ENCODE measurements around the gene MINK1. TPM values are rescaled to one million over a fixed set of nuclear protein-coding genes. Genes with fewer than 3 reads are reported as not detected.

The MINK1 gene
- total and polyA plus RNA-seq, 2 donors from 2014 or later = 21.2 to 118 TPM

DNA sequence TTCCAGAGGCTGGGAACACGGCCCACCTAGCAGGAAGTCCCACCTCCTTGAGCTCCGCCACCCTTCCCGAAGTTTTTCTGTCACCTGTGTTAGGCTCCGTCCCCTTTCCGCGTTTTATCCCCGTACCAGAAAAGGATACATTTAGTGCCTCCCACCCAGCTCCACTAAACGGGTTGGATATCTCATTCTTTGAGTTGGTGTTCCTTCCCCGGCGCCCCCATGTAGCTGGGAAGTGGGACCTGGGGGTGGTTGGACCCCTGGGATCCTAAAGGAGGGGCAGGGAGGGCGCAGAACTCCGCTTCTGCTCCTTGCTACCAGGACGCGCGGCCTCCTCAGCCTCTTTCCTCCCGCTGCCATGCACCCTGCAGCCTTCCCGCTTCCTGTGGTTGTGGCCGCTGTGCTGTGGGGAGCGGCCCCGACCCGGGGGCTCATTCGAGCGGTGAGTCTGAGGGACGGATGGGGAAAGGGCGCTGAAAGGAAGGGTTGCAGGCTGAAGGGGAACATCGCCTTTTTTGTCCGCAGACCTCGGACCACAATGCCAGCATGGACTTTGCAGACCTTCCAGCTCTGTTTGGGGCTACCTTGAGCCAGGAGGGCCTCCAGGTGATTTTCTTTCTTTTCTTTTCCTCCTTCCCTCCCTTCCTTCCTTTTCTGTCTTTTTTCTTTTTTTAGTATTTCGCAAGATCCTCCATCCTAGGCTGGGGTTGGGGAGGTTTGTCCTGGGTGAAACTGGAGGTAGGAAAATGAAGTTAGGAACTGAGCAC, 107.6 kb downstream of the MINK1 start:
- intact Hi-C loops (cut with DNase I) = no loop called here
- H3K4me3 ChIP-seq (ENCODE audit: low read length in 3 of 3) = peak overlapping the region; percentile 68 to 95 (median 84)
- H3K27ac ChIP-seq (ENCODE audit: low read depth in 2 of 2, low read length in 2 of 2) = peak overlapping the region; percentile 86 to 87
- H3K27me3 ChIP-seq (ENCODE audit: control insufficient read depth, insufficient read depth, low read length) = no peaks in the 10 kb centered on the region
- peaks cover 2 to 36% (median 22%) of the 10 kb centered on the region in 3 donors for H3K36me3 ChIP-seq (ENCODE audit: control insufficient read depth in 2 of 3, insufficient read depth in 3 of 3, low read length in 3 of 3)
- peaks cover 5 to 37% (median 18%) of the 10 kb centered on the region in 3 donors for H3K4me1 ChIP-seq (ENCODE audit: control insufficient read depth in 2 of 3, insufficient read depth in 2 of 3, low read depth in 1 of 3, low read length in 3 of 3)
- FAIRE-seq (no peak), DNase-seq (peak in 2 of 5 donors; percentile 60 to 90)
- peak overlapping the region; percentile 34 to 87 (median 68) for H3K9ac ChIP-seq (ENCODE audit: low read length in 3 of 3)
- H3K9me3 ChIP-seq (ENCODE audit: control insufficient read depth in 2 of 3, insufficient read depth in 1 of 3, low read length in 3 of 3) = no peaks in the 10 kb centered on the region
- TF ChIP-seq, protein P1, sequence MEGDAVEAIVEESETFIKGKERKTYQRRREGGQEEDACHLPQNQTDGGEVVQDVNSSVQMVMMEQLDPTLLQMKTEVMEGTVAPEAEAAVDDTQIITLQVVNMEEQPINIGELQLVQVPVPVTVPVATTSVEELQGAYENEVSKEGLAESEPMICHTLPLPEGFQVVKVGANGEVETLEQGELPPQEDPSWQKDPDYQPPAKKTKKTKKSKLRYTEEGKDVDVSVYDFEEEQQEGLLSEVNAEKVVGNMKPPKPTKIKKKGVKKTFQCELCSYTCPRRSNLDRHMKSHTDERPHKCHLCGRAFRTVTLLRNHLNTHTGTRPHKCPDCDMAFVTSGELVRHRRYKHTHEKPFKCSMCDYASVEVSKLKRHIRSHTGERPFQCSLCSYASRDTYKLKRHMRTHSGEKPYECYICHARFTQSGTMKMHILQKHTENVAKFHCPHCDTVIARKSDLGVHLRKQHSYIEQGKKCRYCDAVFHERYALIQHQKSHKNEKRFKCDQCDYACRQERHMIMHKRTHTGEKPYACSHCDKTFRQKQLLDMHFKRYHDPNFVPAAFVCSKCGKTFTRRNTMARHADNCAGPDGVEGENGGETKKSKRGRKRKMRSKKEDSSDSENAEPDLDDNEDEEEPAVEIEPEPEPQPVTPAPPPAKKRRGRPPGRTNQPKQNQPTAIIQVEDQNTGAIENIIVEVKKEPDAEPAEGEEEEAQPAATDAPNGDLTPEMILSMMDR (IDR thresholded peaks at IDR 0.05; ENCODE audit: borderline replicate concordance, extremely low read depth, insufficient read depth) = no peak

DNA sequence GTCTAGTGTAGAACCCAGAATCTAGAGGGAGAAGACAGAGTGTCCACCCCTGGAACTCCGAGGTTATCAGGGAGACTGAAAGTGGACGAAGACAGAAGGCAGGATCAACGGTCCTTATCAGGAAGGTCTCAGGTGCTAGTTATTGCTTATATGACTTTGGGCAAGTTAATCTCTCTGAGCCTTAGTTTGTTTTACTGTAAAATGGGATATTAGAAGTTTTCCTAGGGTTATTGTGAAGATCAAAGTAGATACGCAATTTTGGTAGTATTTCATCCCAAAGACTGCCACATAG, 108.1 kb downstream of the MINK1 start:
- Histone ChIP-seq H3K27me3 (ENCODE audit: control insufficient read depth, insufficient read depth, low read length) (no peaks in the 10 kb centered on the region), H3K9ac (ENCODE audit: low read length in 3 of 3) (peak overlapping the region; percentile 34 to 87 (median 68)), H3K9me3 (ENCODE audit: control insufficient read depth in 2 of 3, insufficient read depth in 1 of 3, low read length in 3 of 3) (no peaks in the 10 kb centered on the region), H3K4me3 (ENCODE audit: low read length in 3 of 3) (peak overlapping the region; percentile 68 to 95 (median 84)), H3K36me3 (ENCODE audit: control insufficient read depth in 2 of 3, insufficient read depth in 3 of 3, low read length in 3 of 3) (peaks cover 4 to 39% (median 24%) of the 10 kb centered on the region in 3 donors), H3K27ac (ENCODE audit: low read depth in 2 of 2, low read length in 2 of 2) (no peak overlapping the region), H3K4me1 (ENCODE audit: control insufficient read depth in 2 of 3, insufficient read depth in 2 of 3, low read depth in 1 of 3, low read length in 3 of 3) (peaks cover 5 to 39% (median 20%) of the 10 kb centered on the region in 3 donors)
- intact Hi-C loops (cut with DNase I) = no loop called here
- TF ChIP-seq, protein P1 (IDR thresholded peaks at IDR 0.05; ENCODE audit: borderline replicate concordance, extremely low read depth, insufficient read depth) = no peak
- no peak for FAIRE-seq
- DNase-seq = no peak

DNA sequence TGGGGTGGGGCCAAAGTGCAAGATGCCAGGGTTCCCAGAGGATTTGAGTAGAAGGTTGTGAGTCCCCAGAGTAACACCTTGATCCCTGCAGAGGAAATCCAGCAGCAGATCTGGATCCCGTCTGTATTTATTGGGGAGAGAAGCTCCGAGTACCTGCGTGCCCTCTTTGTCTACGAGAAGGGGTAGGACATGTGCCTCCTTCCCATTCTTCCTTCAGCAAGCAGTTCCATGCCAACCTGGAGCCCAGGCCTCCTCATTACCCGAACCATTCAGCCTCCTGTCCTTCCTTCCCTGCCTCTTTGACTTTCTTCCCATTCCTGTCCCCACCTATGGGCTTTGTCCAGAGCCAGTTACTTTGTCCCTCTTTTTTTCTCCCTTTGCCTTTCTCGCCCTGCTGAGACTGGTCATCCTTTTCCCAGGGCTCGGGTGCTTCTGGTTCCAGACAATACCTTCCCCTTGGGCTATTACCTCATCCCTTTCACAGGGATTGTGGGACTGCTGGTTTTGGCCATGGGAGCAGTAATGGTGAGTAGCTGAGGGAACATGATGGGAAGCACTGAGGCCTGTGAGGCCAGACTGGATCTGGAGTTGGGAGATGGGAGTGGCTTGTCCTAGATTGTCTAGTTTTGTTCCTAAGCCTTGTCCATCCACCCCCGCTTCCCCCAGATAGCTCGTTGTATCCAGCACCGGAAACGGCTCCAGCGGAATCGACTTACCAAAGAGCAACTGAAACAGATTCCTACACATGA, 109.8 kb downstream of the MINK1 start:
- peak overlapping the region in 1 of 2 donors; percentile 15 for H3K27ac ChIP-seq (ENCODE audit: low read depth in 2 of 2, low read length in 2 of 2)
- H3K9ac ChIP-seq (ENCODE audit: low read length in 3 of 3) = no peak overlapping the region
- DNase-seq = no peak

More for the DNA sequence above, 109.8 kb downstream of the MINK1 start:
- H3K4me1 ChIP-seq (ENCODE audit: control insufficient read depth in 2 of 3, insufficient read depth in 2 of 3, low read depth in 1 of 3, low read length in 3 of 3) = peaks cover 5 to 43% (median 25%) of the 10 kb centered on the region in 3 donors
- no peak overlapping the region for H3K4me3 ChIP-seq (ENCODE audit: low read length in 3 of 3)
- H3K36me3 ChIP-seq (ENCODE audit: control insufficient read depth in 2 of 3, insufficient read depth in 3 of 3, low read length in 3 of 3) = peaks cover 6 to 33% (median 22%) of the 10 kb centered on the region in 3 donors
- no peak for FAIRE-seq
- no peaks in the 10 kb centered on the region for H3K9me3 ChIP-seq (ENCODE audit: control insufficient read depth in 2 of 3, insufficient read depth in 1 of 3, low read length in 3 of 3)
- H3K27me3 ChIP-seq (ENCODE audit: control insufficient read depth, insufficient read depth, low read length) = no peaks in the 10 kb centered on the region
- intact Hi-C loops (cut with DNase I) = no loop called here
- TF ChIP-seq, protein P1 (IDR thresholded peaks at IDR 0.05; ENCODE audit: borderline replicate concordance, extremely low read depth, insufficient read depth) = no peak
